Tibial artery (tissue), 4 donors: ENCODE results near the gene GABBR1.

Experiments used
- DNase-seq, 2 donors: peaks; one replicate each; pipeline ENCODE4 v3.0.0-alpha.2; 2019
- H3K27ac ChIP-seq, 2 donors: fragments of 200-600 bp; sonication (generic) in 1 of 2; 1 replicate in 1 of 2; 2 replicates in 1 of 2; pipeline ENCODE4 v1.5.1; 2018 to 2019; ENCODE audit warnings: mild to moderate bottlenecking in 1 of 2
- H3K27me3 ChIP-seq, 2 donors: fragments of 200-600 bp; sonication (generic) in 1 of 2; one replicate each; pipeline versions ENCODE4 v1.5.1 to v1.6.0; 2016 to 2019
- H3K36me3 ChIP-seq, 3 donors: fragments of 200-600 bp; sonication (generic) in 2 of 3; one replicate each; pipeline ENCODE4 v1.5.1; 2016 to 2019; ENCODE audit warnings: mild to moderate bottlenecking in 2 of 3
- H3K4me1 ChIP-seq, 4 donors: fragments of 200-600 bp; sonication (generic) in 2 of 4; 1 replicate in 3 of 4; 2 replicates in 1 of 4; pipeline ENCODE4 v1.5.1; 2016 to 2019
- H3K4me3 ChIP-seq, 2 donors: fragments of 200-600 bp; sonication (generic) in 1 of 2; 1 replicate in 1 of 2; 2 replicates in 1 of 2; pipeline ENCODE4 v1.5.1; 2018 to 2019; ENCODE audit warnings: mild to moderate bottlenecking in 2 of 2
- H3K9me3 ChIP-seq, 3 donors: fragments of 200-600 bp; sonication (generic) in 1 of 3; one replicate each; pipeline ENCODE4 v1.5.1; 2016 to 2019
- CTCF ChIP-seq, 2 experiments: fragments of 200-600 bp in 1 of 2; fragments of 450-650 bp in 1 of 2; IDR thresholded peaks; one replicate each; pipeline ENCODE4 v1.5.1; 2017 to 2019; ENCODE audit warnings: antibody characterized with exemption in 2 of 2, mild to moderate bottlenecking in 1 of 2, moderate library complexity in 1 of 2
- intact Hi-C: fragments of 100-400 bp; cut with DNase I; formaldehyde crosslinking; loops from one replicate; pipeline ENCODE4 v1.15.0; 2023; ENCODE audit warnings: low total_unique reads

GABBR1 gene

GRCh38 chr6:29661071-29661470 lies 28.1 kb upstream of the GABBR1 start:
- no peaks in the 10 kb centered on the region for H3K36me3 ChIP-seq
- no peak overlapping the region for H3K4me3 ChIP-seq
- no peak for DNase-seq
- intact Hi-C loops: no loop called here
- no peak for TF ChIP-seq CTCF (IDR thresholded peaks at IDR 0.05)
- H3K9me3 ChIP-seq: no peaks in the 10 kb centered on the region
- no peak overlapping the region for H3K27ac ChIP-seq
- H3K27me3 ChIP-seq: peaks cover 0 to 15% of the 10 kb centered on the region in 2 donors
- H3K4me1 ChIP-seq: peaks cover 0 to 12% (median 6%) of the 10 kb centered on the region in 4 donors

- no peak for TF ChIP-seq CTCF (IDR thresholded peaks at IDR 0.05)
- no peak within 1 kb of the TSS for H3K4me3 ChIP-seq
- peak in 1 of 2 donors; percentile 55 for DNase-seq
- intact Hi-C loops: no loop called here
- peak within 1 kb of the TSS; percentile 64 to 67 for H3K27ac ChIP-seq
- H3K27me3 ChIP-seq: no peaks in the 10 kb centered on the region
- H3K36me3 ChIP-seq: no peaks in the 10 kb centered on the region
- no peaks in the 10 kb centered on the region for H3K9me3 ChIP-seq
- H3K4me1 ChIP-seq: peaks cover 0 to 30% (median 13%) of the 10 kb centered on the region in 4 donors
These were observed 23.8 kb upstream of the GABBR1 start, which contains the start of gene MOG for GRCh38 chr6:29656798-29657197. Gene MOG (plus strand): TSS chr6:29657092. CDS start chr6:29657210, 118 bp downstream.

- Histone ChIP-seq H3K4me1 (peaks cover 0 to 30% (median 13%) of the 10 kb centered on the region in 4 donors), H3K36me3 (no peaks in the 10 kb centered on the region), H3K27me3 (no peaks in the 10 kb centered on the region), H3K27ac (peak overlapping the region; percentile 64 to 67), H3K4me3 (no peak overlapping the region), H3K9me3 (no peaks in the 10 kb centered on the region)
- TF ChIP-seq CTCF (IDR thresholded peaks at IDR 0.05): peak in 1 of 2 experiments; percentile 10
- peak in 1 of 2 donors; percentile 56 for DNase-seq
- intact Hi-C loops: no loop called here
These were observed 23.2 kb upstream of the GABBR1 start for GRCh38 chr6:29656157-29656556.

GRCh38 chr6:29655658-29656057 lies 22.7 kb upstream of the GABBR1 start:
- intact Hi-C loops: no loop called here
- Histone ChIP-seq H3K4me3 (no peak overlapping the region), H3K27me3 (no peaks in the 10 kb centered on the region)

GRCh38 chr6:29653452-29654038 lies 20.6 kb upstream of the GABBR1 start:
- peaks cover 0 to 34% (median 17%) of the 10 kb centered on the region in 4 donors for H3K4me1 ChIP-seq
- H3K27me3 ChIP-seq: no peaks in the 10 kb centered on the region
- no peaks in the 10 kb centered on the region for H3K9me3 ChIP-seq
- H3K27ac ChIP-seq: no peak overlapping the region
- intact Hi-C loops: no loop called here
- peak; percentile 54 to 82 for TF ChIP-seq CTCF (IDR thresholded peaks at IDR 0.05)
- DNase-seq: no peak
- H3K36me3 ChIP-seq: no peaks in the 10 kb centered on the region
- H3K4me3 ChIP-seq: no peak overlapping the region

More at GRCh38 chr6:29655658-29656057, 22.7 kb upstream of the GABBR1 start:
- Histone ChIP-seq H3K9me3 (no peaks in the 10 kb centered on the region), H3K36me3 (no peaks in the 10 kb centered on the region), H3K27ac (peak overlapping the region; percentile 64 to 67), H3K4me1 (peaks cover 0 to 30% (median 13%) of the 10 kb centered on the region in 4 donors)
- no peak for TF ChIP-seq CTCF (IDR thresholded peaks at IDR 0.05)
- no peak for DNase-seq
